OCI-LY1 (cell line): ENCODE measurements around the gene AZU1.

Experiments used
- H2AFZ ChIP-seq: fragments of 200-600 bp; sonication (generic), shearing (Covaris generic); 2 replicates; pipeline ENCODE4 v1.6.0; 2014; ENCODE audit warnings: antibody characterized with exemption, mild to moderate bottlenecking, low read length
- H3F3A ChIP-seq: fragments of 200-600 bp; sonication (generic), shearing (Covaris generic); 2 replicates; pipeline ENCODE4 v1.6.0; 2014; ENCODE audit warnings: mild to moderate bottlenecking, antibody characterized with exemption, low read length, moderate library complexity; ENCODE audit not compliant: insufficient read depth
- H3K27ac ChIP-seq: fragments of 200-600 bp; sonication (generic); 2 replicates; pipeline ENCODE4 v1.5.1; 2014; ENCODE audit warnings: low read length, mixed run types, mild to moderate bottlenecking, low read depth; ENCODE audit not compliant: poor library complexity, severe bottlenecking
- H3K27me3 ChIP-seq: fragments of 200-600 bp; sonication (generic); 2 replicates; pipeline ENCODE4 v1.6.0; 2014; ENCODE audit warnings: antibody characterized with exemption, mild to moderate bottlenecking, low read length, moderate library complexity; ENCODE audit not compliant: insufficient read depth
- H3K36me3 ChIP-seq: fragments of 200-600 bp; sonication (generic); 2 replicates; pipeline ENCODE4 v1.6.1; 2014; ENCODE audit warnings: mild to moderate bottlenecking, antibody characterized with exemption, low read length, moderate library complexity, mixed read lengths; ENCODE audit not compliant: insufficient read depth
- H3K4me1 ChIP-seq: fragments of 200-600 bp; sonication (generic); 2 replicates; pipeline ENCODE4 v1.5.1; 2014; ENCODE audit warnings: mild to moderate bottlenecking, low read length, moderate library complexity; ENCODE audit not compliant: insufficient read depth, severe bottlenecking
- H3K4me2 ChIP-seq: fragments of 200-600 bp; sonication (generic), shearing (Covaris generic); 2 replicates; pipeline ENCODE4 v1.6.1; 2014; ENCODE audit warnings: low read length
- H3K4me3 ChIP-seq: fragments of 200-600 bp; sonication (generic); 2 replicates; pipeline ENCODE4 v1.5.1; 2014; ENCODE audit warnings: low read length, low read depth, mild to moderate bottlenecking, mixed read lengths; ENCODE audit not compliant: poor library complexity, severe bottlenecking
- H3K79me2 ChIP-seq: fragments of 200-600 bp; shearing (Covaris generic); 2 replicates; pipeline ENCODE4 v1.6.1; 2016; ENCODE audit warnings: mixed run types, low read length, mixed read lengths; ENCODE audit not compliant: insufficient read depth
- H3K9ac ChIP-seq: fragments of 200-600 bp; sonication (generic), shearing (Covaris generic); 2 replicates; pipeline ENCODE4 v1.6.1; 2014; ENCODE audit warnings: mild to moderate bottlenecking, low read length, mixed read lengths
- H3K9me2 ChIP-seq: fragments of 200-600 bp; sonication (generic), shearing (Covaris generic); 2 replicates; pipeline ENCODE4 v1.6.1; 2014; ENCODE audit warnings: low read depth, mild to moderate bottlenecking, low read length, mixed read lengths
- H3K9me3 ChIP-seq: fragments of 200-600 bp; shearing (Covaris generic); 2 replicates; pipeline ENCODE4 v1.6.1; 2014; ENCODE audit warnings: low read length, mixed read lengths
- H4K20me1 ChIP-seq: fragments of 200-600 bp; sonication (generic), shearing (Covaris generic); 2 replicates; pipeline ENCODE4 v1.6.0; 2016; ENCODE audit warnings: mild to moderate bottlenecking, low read length; ENCODE audit not compliant: insufficient read depth
- CTCF ChIP-seq: fragments of 200-600 bp; sonication (generic), shearing (Covaris generic); IDR thresholded peaks from 2 replicates; pipeline ENCODE4 v1.5.1; 2017; ENCODE audit warnings: mild to moderate bottlenecking, antibody characterized with exemption, low read length, moderate library complexity, mixed read lengths
- EZH2 ChIP-seq: fragments of 200-600 bp; sonication (generic), shearing (Covaris generic); IDR thresholded peaks from 2 replicates; pipeline ENCODE4 v1.8.0; 2017; ENCODE audit warnings: borderline replicate concordance, mixed run types, mild to moderate bottlenecking, antibody characterized with exemption, low read length, moderate library complexity, mixed read lengths

AZU1 gene

DNA sequence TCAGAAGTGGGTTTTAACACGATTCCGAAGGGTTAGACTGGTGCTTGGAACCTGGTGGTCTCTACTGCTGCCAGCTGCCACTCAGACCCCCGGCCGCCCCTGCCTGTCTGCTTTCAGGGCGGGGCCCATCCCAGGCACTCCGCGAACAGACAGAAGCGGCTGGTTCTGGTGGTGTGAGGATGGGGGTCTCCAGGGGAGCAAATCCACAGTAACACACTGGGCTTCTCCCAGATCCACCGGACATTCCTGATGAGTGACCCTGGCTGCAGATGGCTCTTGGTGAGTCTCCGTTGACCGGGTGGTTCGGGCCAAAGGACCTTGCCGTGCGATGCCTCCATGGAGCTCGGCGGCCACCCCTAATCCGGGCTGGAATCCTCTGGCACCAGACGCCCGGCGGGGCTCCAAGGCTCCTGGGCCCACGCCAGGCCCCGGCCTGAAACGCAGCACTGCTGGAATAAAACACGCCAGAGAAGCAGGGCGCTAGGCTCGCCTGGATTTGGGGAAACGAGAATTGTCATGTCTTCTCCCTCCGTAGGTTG is 32.5 kb upstream of the AZU1 start:
- no peak for TF ChIP-seq CTCF
- TF ChIP-seq EZH2: no peak
- Histone ChIP-seq H3K27ac (no peak overlapping the region), H3K79me2 (peaks cover 23% of the 10 kb centered on the region), H3K4me3 (no peak overlapping the region), H3K9me3 (no peaks in the 10 kb centered on the region), H3K9me2 (no peaks in the 10 kb centered on the region), H3F3A (no peaks in the 10 kb centered on the region), H3K27me3 (no peaks in the 10 kb centered on the region), H4K20me1 (no peaks in the 10 kb centered on the region), H3K4me1 (peaks cover 23% of the 10 kb centered on the region), H2AFZ (no peak overlapping the region), H3K9ac (no peak overlapping the region), H3K36me3 (peaks cover 22% of the 10 kb centered on the region), H3K4me2 (no peak overlapping the region)

DNA sequence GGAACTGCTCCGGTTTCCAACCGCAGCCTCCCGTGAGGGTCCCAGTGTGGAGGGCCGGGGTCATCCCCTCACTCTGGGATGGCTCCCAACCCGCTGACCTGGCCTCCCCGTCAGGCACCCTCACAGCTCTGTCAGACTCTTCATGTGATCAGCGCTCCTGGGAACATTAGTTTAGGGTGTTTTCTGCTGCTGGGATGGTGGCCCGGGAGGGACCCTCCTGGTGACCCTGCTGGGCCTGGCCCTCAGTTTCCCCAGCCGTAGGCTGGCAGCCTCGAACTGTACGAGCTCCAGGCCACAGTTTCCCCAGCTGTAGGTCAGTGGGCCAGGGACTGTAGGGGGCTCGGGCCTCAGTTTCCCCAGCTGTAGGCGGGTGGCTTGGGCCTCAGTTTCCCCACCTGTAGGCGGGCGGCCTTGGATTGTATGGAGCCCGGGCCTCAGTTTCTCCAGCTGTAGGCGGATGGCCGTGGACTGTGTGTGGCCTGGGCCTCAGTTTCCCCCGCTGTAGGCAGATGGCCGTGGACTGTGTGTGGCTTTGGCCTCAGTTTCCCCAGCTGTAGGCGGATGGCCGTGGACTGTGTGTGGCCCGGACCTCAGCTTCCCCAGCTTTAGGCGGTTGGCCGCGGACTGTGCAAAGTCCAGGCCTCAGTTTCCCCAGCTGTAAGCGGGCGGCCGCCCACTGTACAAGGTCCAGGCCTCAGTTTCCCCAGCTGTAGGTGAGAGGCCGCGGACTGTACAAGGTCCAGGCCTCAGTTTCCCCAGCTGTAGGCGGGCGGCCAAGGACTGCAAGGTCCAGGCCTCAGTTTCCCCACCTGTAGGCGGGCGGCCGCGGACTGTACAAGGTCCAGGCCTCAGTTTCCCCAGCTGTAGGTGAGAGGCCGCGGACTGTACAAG is 31.7 kb upstream of the AZU1 start:
- Histone ChIP-seq H3K9me3 (no peaks in the 10 kb centered on the region), H3K79me2 (peaks cover 31% of the 10 kb centered on the region), H3K9ac (peak overlapping the region; percentile 84), H3K4me2 (peak overlapping the region; percentile 82), H3K9me2 (no peaks in the 10 kb centered on the region), H2AFZ (no peak overlapping the region), H4K20me1 (no peaks in the 10 kb centered on the region), H3K36me3 (peaks cover 30% of the 10 kb centered on the region), H3K27ac (no peak overlapping the region), H3K27me3 (no peaks in the 10 kb centered on the region), H3F3A (no peaks in the 10 kb centered on the region), H3K4me3 (peak overlapping the region; percentile 72), H3K4me1 (peaks cover 29% of the 10 kb centered on the region)
- TF ChIP-seq EZH2 (no peak), CTCF (no peak)

DNA sequence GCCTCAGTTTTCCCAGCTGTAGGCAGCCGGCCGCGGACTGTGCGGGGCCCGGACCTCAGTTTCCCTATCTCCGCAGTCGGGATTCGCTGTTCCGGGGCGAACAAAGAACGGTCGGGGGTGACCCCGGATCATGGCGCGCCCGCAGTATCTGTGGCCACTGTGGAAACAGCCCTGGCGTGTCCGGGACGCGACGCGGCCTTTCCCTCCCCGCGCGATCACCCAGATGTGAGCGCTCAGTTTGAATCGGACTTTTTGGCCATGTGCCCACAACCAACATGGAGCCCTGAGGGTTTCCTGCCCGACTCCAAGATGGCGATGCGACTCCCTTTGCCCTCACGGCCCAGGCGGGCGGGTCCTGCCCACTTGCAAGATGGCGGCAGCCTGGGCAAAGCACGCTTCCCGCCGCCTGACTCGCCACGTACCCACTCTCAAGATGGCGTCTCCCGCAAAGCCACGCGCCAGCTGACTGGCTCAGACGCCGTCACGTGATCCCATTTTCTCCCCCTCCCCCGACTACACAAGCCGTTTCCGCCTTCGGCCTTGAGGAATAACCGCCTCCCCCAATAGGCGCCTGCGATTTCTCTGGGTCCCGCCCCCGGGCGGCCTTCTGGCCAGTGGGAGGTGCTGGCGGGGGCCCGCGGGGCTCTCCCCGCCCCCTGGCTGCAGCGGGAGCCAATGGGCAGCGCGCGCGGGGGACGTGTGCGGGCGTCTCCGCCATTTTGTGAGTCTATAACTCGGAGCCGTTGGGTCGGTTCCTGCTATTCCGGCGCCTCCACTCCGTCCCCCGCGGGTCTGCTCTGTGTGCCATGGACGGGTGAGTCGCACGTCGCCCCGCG is 30.7 kb upstream of the AZU1 start, which contains the start of gene PTBP1:
Gene PTBP1 (plus strand): TSS at position 761 of the 836 bp plus-strand sequence. CDS start 46 bp downstream, at position 807.
- TF ChIP-seq CTCF (no peak), EZH2 (no peak)
- Histone ChIP-seq H3K36me3 (peaks cover 40% of the 10 kb centered on the region), H2AFZ (no peak within 1 kb of the TSS), H4K20me1 (no peaks in the 10 kb centered on the region), H3K4me3 (peak within 1 kb of the TSS; percentile 98), H3F3A (no peaks in the 10 kb centered on the region), H3K9ac (peak within 1 kb of the TSS; percentile 99), H3K4me2 (peak within 1 kb of the TSS; percentile 82), H3K4me1 (peaks cover 34% of the 10 kb centered on the region), H3K27me3 (no peaks in the 10 kb centered on the region), H3K9me2 (no peaks in the 10 kb centered on the region), H3K27ac (peak within 1 kb of the TSS; percentile 52), H3K9me3 (no peaks in the 10 kb centered on the region), H3K79me2 (peaks cover 41% of the 10 kb centered on the region)
